HG03442 (cell line): ENCODE data around the gene ETS1.

Source experiments
- ATAC-seq: cut with Tn5 transposase; IDR thresholded peaks from one replicate; pipeline ENCODE4 v1.9.1; 2021; ENCODE audit warnings: mild to moderate bottlenecking, moderate library complexity; ENCODE audit not compliant: unreplicated experiment

ETS1 gene

DNA sequence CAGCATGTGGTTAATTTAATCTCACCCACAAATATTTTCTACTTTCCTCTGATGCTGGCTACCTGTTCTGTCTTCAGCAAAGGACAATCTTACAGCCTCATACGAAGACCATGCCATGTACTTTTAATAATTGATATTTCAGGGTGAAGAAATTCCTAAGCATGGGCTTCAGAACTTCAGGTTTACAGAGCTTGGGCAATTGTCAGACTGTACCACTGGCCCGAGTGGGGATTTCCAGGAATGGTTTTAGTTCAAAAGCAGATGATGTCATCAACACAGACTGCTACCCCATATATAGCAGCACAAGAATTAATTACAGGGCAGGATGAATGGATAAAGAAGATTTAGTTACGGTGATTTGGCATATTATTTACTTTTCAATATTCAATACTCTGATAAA is 171.8 kb downstream of the ETS1 start:
- ATAC-seq = peak; percentile 36

DNA sequence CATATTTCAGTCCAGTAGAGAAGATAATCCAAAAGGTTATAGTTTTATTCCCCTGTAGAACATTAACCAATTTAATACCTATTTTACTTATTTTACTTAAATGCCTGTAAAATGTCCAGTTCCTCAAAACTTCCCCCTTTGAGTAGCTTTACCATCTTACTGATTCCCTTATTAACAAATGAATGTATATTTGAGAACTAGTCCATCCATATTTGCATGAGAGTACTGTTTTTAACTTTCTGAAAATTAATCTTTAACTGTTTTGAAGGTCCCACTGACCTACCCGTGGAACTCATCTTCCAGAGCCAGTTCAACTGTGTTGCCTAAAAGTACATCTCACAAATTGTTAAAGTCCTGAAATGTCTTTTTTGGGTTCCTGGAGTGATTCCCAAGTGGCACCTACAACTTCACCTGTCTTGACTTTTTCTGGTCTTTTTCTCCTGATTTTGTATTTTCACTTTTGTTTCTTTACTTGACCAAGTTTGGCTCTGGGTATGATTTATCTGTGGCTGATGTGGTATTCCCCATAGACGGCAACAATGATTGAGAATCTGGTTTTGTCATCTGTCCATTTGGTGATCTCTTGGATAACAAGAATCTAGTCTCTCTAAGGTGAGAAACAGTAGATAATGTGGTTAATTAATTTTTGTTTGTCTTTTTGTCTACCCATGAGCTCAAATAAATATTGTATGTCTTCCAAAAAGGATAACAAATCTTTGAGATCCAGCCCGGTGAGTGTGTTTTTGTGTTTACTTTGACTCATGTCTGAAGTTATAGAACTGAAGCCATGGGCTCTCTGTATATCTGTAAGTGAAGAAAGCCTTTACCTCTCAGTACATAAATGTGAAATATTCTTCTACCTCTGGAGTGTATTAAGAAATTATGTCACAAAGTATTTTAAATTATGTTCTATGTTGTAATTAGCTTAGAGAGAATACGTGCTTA is 174.2 kb downstream of the ETS1 start:
- peak; percentile 66 for ATAC-seq

DNA sequence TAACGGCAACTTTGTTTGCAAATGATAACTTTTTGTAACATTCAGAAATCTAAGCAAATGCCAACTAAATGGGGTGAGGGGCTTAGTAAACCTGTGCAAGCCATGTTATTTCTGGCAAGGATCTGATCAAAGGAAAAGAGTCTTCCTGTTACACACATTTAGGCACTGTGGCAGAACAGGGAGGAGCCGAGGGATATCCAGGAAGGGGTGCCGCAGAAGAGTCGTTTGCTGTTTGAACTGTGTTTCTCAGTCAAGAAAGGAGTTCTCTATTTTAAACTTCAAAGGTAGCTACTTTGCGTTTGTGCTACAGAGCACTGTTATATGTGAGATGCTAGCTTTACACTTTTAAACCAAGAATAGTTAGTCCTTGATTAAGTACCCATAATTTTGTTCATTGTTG is 175.5 kb downstream of the ETS1 start:
- ATAC-seq = no peak

DNA sequence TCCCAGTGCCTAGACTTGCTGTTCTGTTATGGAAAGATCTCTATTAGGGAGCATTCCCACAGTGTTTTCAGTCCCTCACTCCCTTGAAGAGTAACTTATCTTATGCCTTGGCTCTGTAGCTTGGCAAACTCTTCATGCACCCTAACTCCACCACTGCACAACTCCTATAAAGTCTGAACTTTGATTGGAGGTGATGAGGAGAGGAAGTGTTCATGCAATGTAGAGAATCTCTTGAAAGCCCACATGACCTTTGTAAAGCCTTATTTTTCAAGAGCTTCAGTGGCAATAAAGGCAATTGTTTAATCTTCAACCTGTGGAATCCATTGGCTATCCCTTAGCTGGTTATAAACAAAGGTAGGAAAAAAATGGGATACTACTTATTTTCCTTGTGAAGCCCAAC is 176.2 kb downstream of the ETS1 start:
- ATAC-seq = no peak

DNA sequence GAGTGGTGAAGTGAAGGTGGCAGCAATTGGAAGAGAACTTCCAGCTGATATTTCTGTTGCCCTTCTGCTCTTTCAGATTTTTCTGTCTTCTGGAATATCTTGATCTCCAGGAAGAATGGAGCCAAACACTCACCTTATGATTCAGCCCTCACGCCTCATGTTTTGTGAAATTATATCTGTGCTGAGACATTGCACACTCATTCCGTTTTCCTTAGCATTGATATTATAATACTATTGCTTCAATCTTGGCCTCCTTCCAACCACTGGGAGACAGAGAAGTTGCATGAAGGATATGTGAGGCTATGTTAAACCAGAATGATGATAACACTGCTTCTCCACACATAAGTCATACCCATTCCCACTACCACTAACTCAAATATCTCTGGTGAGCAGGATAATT is 177.9 kb downstream of the ETS1 start:
- no peak for ATAC-seq
